AG09319 (cell line): ENCODE data around the gene TRIM68.
A peak's percentile ranks its signal among the peaks of the same experiment; 100 is the strongest.

Experiments used
- DNase-seq: peaks from one replicate; pipeline ENCODE4 v3.0.0-alpha.2; 2010; ENCODE audit warnings: low read depth; ENCODE audit errors: extremely low read depth
- CTCF ChIP-seq: IDR thresholded peaks from 2 replicates; pipeline ENCODE4 v1.5.1; 2011; ENCODE audit warnings: low read depth, mild to moderate bottlenecking, inconsistent platforms, low read length, moderate library complexity

TRIM68 gene

GRCh38 chr11:4607781-4608666, at the start of gene TRIM68:
Gene TRIM68 (minus strand): TSS chr11:4608231. CDS start chr11:4605504, 2,727 bp downstream.
- no peak for TF ChIP-seq CTCF
- DNase-seq, result peak; percentile 88

GRCh38 chr11:4654635-4655369, 46.8 kb upstream of the TRIM68 start:
- no peak for TF ChIP-seq CTCF
- no peak for DNase-seq

- no peak for DNase-seq
- TF ChIP-seq CTCF, result no peak
These were observed 39.7 kb upstream of the TRIM68 start for GRCh38 chr11:4647766-4648165.

GRCh38 chr11:4645974-4646373, 37.9 kb upstream of the TRIM68 start:
- no peak for TF ChIP-seq CTCF
- no peak for DNase-seq

GRCh38 chr11:4644233-4644632, 36.2 kb upstream of the TRIM68 start:
- TF ChIP-seq CTCF, result no peak

GRCh38 chr11:4643682-4644081, 35.7 kb upstream of the TRIM68 start, which contains the start of gene OR51E1:
Gene OR51E1 (plus strand): TSS chr11:4643982. CDS start chr11:4652527, 8,545 bp downstream.
- DNase-seq, result no peak
- no peak for TF ChIP-seq CTCF

More at GRCh38 chr11:4644233-4644632, 36.2 kb upstream of the TRIM68 start:
- no peak for DNase-seq

- no peak for DNase-seq
- TF ChIP-seq CTCF, result no peak
These were observed 35.0 kb upstream of the TRIM68 start for GRCh38 chr11:4643076-4643475.
